Activated CD8-positive, alpha-beta memory T cell treated with anti-CD3 and anti-CD28 coated beads, Interleukin-2, amount 50 U/mL, for 1 hour (primary cell): ENCODE data around the gene PTPRH.
"Not testable (repeated sequence)": the region's sequence is repeated elsewhere in the genome, so short reads cannot be mapped to it uniquely, and the experiment has no call there.

Experiments used
- DNase-seq: peaks from one replicate; pipeline ENCODE4 v3.0.0-alpha.2; 2020; ENCODE audit errors: extremely low read depth

PTPRH gene

GRCh38 chr19:55179606-55180484, 29.5 kb downstream of the PTPRH start, which contains the start of gene SYT5:
SYT5 (minus strand) TSS chr19:55180289; CDS start chr19:55179041, 1,248 bp downstream.
- DNase-seq: no peak

DNA sequence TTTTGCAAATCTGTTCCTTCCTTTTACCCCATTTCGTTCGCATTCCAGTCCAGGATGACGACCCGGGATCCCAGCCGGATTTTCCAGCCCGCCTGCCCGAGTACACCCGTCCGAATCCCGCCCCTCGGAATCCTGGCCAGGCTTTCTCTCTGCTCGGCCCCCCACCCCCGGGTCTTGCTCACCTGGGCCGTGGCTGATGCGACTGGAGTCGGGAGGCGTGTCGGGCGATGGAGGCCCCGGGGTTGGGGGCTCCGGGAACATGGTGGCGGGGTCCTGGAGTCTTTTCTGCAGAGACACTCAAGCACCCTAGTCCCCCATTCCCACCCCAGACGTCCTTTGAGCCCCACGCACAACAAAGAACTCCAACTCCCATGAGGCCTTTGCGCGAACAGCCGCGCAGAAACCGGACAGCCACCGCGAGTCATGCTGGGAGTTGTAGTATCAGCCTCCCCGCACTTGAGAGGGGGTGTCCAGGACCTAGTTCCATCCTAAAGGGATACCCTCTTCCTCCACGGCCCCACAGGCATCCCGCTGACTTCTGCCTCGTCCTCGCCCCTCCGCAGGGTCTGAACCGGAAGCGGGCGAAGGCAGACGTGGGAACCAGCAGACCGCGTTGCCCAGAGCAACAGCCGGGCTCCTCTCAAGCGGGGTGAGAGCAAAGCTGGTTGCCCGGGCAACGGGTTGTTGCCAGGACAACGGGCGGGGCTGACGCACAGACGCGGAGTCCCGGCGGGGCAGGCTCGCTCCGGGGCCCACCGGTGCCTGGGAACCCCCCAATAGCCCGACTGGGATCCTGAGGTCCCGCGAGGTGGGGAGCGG, 30.3 kb downstream of the PTPRH start:
- DNase-seq: peak; percentile 90

DNA sequence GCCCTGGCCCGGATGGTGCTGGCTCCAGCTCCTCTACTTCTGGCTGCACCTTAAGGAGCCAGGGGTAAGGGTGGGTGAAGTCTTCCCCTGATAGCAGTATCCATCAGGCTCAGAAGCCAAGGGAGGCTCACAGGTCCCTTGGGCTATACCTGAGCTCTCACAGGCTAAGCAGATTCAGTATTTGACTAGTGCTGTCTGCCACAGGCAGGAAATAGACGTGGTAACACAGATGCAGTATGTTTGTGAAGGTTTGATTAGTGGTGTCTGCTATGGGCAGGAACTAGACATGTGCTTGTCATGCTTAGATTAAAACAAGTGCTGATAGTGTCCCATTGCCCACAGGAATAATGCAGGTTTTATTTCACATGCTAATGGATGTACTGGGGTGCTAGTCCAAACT, 33.2 kb downstream of the PTPRH start:
- no peak for DNase-seq

GRCh38 chr19:55175117-55175867, 34.0 kb downstream of the PTPRH start:
- DNase-seq: no peak

DNA sequence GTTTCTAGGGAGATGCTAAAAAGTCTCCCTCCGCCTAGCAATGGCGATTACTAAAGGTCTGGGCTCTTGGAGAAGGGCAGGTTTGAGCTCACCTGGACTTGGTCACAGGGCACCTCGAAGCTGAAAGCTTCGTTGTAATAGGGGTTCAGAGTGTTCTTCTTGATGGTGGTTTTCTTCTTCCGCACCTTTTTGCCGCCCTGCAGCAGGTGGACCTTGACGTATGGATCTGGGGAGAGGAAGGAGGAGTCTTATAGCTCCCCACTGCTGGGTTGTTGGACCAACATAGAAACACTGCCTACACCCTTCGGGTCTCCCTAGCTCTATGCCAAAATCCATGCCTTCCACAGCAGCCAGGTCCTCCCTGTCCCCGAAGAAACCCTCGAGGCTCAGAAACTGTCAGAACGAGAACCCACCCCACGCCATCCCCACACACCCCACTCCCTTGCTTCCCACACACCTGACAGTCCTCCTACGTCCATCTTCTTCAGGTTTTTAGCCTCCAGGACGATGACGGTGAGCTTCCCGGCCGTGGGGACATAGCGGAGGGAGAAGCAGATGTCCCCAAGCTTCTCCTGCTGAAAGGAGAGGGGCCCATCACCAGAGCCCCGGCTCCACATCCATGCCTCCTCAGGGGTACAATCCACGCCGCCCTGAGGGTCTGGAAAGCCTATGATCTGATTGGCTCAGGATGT, 34.7 kb downstream of the PTPRH start:
- no peak for DNase-seq

- DNase-seq: no peak
These were observed 35.4 kb downstream of the PTPRH start for GRCh38 chr19:55173714-55174409.

DNA sequence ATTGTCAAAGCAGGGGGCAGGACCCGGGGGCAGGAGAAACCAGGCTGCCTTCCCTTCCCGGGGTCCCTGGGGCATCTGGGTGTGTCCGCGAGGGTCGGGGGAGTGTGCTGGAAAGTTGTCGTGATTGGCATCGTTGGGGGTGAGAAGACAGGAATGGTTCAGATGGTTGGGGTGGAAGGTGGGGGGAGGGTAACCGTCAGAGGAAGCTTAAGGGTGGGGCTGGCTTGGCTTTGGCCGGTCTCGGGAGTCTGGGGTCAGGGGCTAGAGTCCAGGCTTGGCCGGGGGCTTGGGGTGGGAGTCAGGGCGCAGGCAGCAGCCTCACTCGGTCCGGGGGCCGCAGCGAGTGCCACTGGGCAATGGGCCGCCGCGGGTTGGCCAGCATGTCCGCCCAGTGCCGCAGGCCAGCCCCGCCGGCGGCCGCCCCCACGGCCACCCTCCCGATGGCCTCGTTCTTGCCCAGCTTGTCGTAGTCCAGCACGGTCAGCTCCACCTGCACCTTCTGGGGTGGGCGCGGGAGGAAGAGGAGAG, 36.1 kb downstream of the PTPRH start:
- no peak for DNase-seq

GRCh38 chr19:55172741-55173140, 36.6 kb downstream of the PTPRH start:
- DNase-seq: no peak

DNA sequence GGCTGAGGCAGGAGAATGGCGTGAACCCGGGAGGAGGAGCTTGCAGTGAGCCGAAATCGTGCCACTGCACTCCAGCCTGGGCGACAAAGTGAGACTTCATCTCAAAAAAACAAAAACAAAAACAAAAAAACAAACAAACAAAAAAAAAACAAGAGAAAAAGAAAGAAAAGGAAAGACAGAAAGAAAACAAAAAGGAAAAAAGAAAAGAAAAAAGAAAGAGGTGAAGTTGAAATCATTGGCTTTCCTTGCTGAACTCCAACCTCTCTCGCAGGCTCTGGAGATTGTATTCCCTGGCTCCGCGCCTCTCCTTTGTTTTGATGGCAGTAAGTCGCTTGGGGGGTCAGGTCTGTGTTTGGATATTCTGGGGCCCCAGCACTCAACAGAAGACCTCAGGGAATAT, 37.0 kb downstream of the PTPRH start:
- not testable (repeated sequence) for DNase-seq

GRCh38 chr19:55171440-55171839, 37.9 kb downstream of the PTPRH start:
- no peak for DNase-seq

DNA sequence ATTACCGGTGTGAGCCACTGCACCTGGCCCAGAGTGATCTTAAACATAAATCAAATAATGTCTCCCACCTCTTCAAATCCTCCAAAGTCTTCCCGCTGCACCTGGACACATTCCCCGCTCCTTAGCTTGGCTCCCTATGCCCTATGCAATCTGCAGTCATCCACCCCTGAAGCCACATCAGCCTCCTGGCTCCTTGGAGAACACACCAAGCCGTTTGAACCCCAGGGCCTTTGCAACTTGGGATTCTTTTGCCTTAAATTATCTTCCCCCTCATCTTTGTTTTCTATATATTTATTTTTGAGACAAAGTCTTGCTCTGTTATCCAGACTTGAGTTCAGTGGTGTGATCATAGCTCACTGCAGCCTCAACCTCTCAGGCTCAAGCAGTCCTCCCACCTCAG, 40.2 kb downstream of the PTPRH start:
- DNase-seq: no peak

GRCh38 chr19:55166530-55167268, 42.6 kb downstream of the PTPRH start, which contains the start of gene DNAAF3:
DNAAF3 (minus strand) TSS chr19:55166613; CDS start chr19:55166413, 200 bp downstream.
- DNase-seq: no peak

DNA sequence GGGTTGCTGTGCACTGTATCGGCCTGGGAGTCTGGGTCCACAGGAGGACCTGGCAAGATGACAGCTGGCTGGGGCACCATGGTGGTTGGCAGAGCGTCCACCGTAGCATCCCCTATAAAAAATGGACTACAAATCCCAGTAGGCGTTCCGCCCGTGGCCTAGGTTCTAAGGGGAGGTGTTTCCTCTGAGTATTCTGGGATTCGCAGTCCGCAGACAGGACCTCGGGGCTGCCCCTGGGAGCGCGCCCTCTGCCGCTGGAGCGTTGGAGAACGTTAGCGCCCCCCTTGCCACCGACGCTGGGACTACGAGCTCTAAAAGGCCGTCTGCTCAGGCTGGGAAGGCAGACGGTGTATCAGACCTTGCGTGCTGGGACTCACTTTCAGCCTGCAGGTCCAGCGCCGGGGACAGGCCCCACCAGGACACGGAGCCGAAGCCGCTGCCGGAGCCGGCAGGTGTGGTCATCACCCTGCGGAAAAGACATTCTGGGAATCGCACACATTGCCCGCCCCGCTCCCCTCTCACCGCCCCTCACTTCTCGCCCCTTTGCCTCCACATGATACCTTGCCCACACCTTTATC, 43.3 kb downstream of the PTPRH start:
- no peak for DNase-seq

- DNase-seq: no peak
These were observed 47.6 kb downstream of the PTPRH start for GRCh38 chr19:55161571-55162322.

- no peak for DNase-seq
These were observed 48.3 kb downstream of the PTPRH start for GRCh38 chr19:55160986-55161365.

DNA sequence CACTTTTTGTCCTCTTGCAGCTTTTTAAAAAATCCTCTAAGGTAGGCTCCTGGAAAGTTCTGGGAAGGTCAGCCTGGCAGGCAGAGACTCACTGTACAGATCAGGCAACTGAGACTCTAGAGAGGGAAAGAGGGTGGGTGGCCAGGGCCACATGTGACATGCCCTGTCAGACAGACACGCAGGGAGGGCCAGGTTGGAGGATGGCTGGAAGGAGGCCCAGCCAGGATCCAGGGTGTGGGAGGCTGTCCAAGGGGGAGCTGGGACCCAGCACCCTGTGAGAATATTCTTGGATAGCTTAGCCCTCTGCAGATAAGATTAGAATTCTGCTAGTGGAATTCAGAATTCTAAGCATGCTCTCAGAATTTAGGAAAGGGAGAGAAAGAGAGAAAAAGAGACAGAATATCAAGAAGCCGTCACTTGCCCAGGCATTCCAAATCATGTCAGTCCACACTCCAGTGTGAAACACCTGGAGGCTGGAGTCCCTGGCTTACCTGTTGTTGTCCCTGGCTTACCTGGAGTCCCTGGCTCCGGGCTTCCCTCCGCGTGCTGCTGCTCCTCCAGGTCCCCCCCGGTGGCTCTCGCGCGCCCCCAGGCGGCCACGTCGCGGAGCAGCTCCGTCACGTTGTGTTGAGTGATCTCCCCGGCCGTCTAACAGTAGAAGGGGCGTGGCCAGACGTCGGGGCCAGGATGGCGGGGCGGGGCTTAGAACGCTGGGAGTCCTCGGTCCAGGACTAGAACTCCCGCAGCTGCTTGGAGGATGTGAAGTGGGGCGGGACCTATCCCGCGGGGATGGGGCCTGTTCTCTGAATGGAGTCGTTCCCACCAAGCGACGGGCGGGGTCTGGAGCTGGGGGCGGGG, 48.9 kb downstream of the PTPRH start:
- peak; percentile 54 for DNase-seq

DNA sequence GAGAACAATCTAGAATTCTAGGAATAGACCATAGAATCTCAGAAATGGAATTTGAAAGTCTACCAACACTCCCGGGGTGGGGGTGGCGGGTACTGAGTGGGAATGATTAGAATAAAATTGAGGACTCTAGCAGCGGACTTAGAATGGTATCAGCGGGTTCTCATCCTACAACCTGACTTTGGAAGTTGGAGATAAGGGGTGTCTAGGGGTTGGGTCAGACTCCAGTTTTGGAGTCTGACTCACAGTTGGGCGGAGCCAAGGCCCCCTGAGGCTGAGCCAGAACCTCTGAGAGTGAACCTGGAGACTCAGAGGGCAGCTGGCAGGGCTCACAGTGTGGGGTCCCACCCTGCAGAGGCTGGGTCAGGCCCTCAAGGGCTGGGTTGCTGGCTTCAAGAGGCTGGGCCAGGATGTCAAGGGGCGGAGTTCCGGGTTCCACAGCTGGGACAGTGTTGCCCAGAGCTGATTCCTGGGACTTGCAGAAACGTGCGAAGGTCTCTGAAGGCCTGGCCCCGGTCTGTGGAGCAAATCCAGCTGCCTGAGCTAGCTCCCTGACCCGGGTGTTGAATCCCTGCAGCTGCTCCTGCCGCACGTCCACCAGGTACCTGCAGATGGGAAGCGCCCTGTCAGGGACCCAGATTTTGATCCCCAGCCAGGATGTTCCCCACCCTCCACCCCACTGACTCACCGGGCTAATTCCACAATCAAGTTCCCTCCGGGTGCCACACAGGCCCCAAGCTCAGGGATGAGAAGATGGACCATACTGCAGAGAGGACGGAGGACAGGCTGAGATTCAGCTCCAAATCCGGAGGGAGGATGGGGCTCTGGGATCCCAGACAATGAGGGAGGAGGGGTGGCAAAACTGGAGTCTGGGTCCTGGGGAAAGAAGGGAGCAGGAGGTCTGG, 50.2 kb downstream of the PTPRH start:
- DNase-seq: no peak
